Large intestine (tissue), 3 donors: ENCODE data around the gene U2AF2. TPM values are rescaled to one million over a fixed set of nuclear protein-coding genes. Genes with fewer than 3 reads are reported as not detected.

Experiments used
- DNase-seq, 2 donors: peaks; one replicate each; pipeline versions ENCODE4 v3.0.0 to v3.0.0-alpha.2; 2013
- H3K27ac ChIP-seq: one replicate; pipeline ENCODE4 v1.5.1; 2013; ENCODE audit warnings: low read length
- H3K27me3 ChIP-seq: 2 replicates; pipeline ENCODE4 v1.6.1; 2013; ENCODE audit warnings: low read length; ENCODE audit not compliant: control insufficient read depth, insufficient read depth
- H3K36me3 ChIP-seq: 2 replicates; pipeline ENCODE4 v1.6.1; 2013; ENCODE audit warnings: low read length; ENCODE audit not compliant: control insufficient read depth, insufficient read depth
- H3K4me1 ChIP-seq: one replicate; pipeline ENCODE4 v1.6.1; 2013; ENCODE audit warnings: low read length; ENCODE audit not compliant: control insufficient read depth, insufficient read depth
- H3K4me3 ChIP-seq: one replicate; pipeline ENCODE4 v1.5.1; 2013; ENCODE audit warnings: low read length
- H3K9me3 ChIP-seq: one replicate; pipeline ENCODE4 v1.6.1; 2013; ENCODE audit warnings: mild to moderate bottlenecking, low read depth, low read length, moderate library complexity; ENCODE audit not compliant: control insufficient read depth
- WGBS: methylation state at CpG from one replicate; pipeline ENCODE4 v1.1.5; 2013; ENCODE audit warnings: low lambda C conversion rate; ENCODE audit not compliant: insufficient coverage; 5-methylcytosine and 5-hydroxymethylcytosine counted together
- polyA plus RNA-seq: library from polyadenylated mRNA; unstranded; fragments of 120-200 nt; gene quantifications from one replicate; pipeline ENCODE4 v1.2.1, GENCODE V29; 2013

Gene U2AF2
- polyA plus RNA-seq, 1 donor = 167 TPM

GRCh38 chr19:55681131-55682092 is 26.6 kb downstream of the U2AF2 start:
- Histone ChIP-seq H3K9me3 (no peaks in the 10 kb centered on the region), H3K4me3 (no peak overlapping the region), H3K4me1 (peaks cover 53% of the 10 kb centered on the region), H3K36me3 (peaks cover 65% of the 10 kb centered on the region), H3K27ac (no peak overlapping the region), H3K27me3 (no peaks in the 10 kb centered on the region)
- no CpG with 5 or more reads among the region's 9 CpGs for WGBS
- no peak for DNase-seq

DNA sequence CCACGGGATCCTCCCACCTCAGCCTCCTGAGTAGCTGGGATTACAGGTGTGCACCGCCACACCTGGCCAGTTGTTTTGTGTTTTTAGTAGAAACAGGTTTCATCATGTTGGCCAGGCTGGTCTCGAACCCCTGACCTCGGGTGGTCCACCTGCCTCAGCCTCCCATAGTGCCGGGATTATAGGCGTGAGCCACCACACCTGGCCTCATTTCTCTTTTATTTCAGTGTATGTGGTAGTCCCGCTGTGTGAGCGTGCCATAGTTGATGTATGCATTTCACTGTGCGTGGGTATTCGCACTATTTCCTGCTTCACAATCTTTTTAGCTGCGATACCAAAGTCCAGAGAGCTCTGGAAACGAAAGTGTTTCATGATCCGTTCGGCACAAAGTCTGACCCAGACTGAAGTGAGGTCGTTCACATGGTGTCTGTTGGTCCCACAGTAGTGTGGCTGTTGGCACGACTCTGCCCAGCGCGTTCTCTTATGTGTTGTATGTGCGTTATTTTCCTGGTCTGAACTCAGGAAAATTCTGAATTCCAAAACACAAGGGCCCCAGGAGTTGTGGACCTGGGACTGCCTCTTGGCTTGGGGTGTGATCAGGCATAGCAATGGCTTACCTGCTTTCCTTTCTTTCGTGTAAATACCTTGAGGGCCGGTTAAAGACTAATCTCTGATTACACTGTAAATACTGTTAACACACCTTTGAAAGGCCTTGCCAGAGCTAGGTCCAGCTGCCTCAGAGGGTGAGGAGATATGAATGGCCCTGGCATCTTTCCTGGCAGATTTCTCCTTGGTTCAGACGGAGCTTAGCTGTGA is 28.8 kb downstream of the U2AF2 start:
- H3K9me3 ChIP-seq = no peaks in the 10 kb centered on the region
- 95% methylated on average over 3 of the region's 22 CpGs for WGBS
- H3K4me1 ChIP-seq = peaks cover 52% of the 10 kb centered on the region
- H3K27ac ChIP-seq = peak overlapping the region; percentile 95
- peak; percentile 84 to 97 for DNase-seq
- H3K36me3 ChIP-seq = peaks cover 56% of the 10 kb centered on the region
- no peaks in the 10 kb centered on the region for H3K27me3 ChIP-seq
- peak overlapping the region; percentile 3 for H3K4me3 ChIP-seq

GRCh38 chr19:55684946-55685681 is 30.3 kb downstream of the U2AF2 start:
- Histone ChIP-seq H3K4me3 (no peak overlapping the region), H3K4me1 (peaks cover 66% of the 10 kb centered on the region), H3K36me3 (peaks cover 56% of the 10 kb centered on the region), H3K9me3 (no peaks in the 10 kb centered on the region), H3K27me3 (no peaks in the 10 kb centered on the region), H3K27ac (peak overlapping the region; percentile 95)
- WGBS = no CpG with 5 or more reads among the region's 60 CpGs
- no peak for DNase-seq

DNA sequence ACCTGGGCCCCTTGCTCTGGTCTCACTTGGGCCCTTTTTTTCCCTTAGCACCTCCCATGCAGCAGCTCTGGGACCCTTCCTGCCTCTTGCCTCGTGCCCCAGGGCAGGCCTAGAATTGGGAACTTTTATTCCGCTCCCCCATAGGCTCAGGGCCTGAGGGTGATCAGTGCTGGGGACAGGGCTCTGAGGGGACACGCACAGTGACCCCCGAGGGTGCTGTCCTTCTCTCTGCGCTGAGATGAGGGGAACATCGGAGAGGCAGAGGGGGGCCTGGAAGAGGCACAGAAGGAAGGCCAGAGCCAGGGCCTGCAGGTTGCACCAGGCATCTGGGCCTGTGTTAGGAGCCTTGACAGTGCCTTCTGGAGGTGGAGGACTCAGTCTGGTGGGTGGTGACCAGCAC is 30.9 kb downstream of the U2AF2 start:
- Histone ChIP-seq H3K27me3 (no peaks in the 10 kb centered on the region), H3K36me3 (peaks cover 56% of the 10 kb centered on the region), H3K9me3 (no peaks in the 10 kb centered on the region), H3K27ac (peak overlapping the region; percentile 95), H3K4me3 (no peak overlapping the region), H3K4me1 (peaks cover 69% of the 10 kb centered on the region)
- DNase-seq = no peak
- no CpG with 5 or more reads among the region's 6 CpGs for WGBS

DNA sequence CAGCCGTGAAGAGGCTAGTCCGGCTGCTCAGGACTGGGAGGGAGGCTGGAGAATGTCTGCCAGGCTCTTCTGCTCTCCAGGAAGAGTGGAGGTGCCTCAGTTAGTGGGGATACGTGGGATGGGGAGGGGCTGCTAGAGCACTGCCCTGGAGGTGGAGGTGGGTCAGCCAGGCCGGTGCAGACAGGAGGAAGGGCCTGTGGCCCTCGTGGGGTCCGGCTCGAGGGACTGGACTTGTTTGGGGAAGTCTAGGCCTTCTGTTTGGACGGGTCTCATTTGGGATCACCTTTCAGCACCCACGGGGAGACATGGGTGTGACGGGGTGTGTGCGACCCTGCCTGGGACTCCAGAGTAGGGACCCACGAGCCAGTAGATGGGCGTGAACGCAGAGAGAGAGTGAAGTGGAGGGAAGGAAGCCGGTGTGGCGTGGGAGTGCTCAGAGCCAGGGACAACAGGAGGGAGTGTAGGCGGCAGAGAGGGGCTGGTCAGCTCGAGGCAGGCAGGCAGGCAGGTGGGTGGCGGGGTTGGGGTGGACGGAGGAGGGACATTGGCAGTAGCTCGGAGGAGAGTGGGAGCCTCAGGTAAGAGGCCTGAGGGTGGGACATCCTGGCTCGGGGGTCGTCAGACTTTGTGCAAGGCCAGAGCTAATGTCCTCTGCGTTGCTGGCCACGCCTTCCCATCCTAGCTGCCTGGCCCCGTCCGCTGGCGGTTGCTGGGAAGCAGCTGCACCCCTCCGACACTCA is 31.6 kb downstream of the U2AF2 start:
- H3K27ac ChIP-seq = peak overlapping the region; percentile 95
- no peak overlapping the region for H3K4me3 ChIP-seq
- no peaks in the 10 kb centered on the region for H3K27me3 ChIP-seq
- H3K36me3 ChIP-seq = peaks cover 56% of the 10 kb centered on the region
- peaks cover 69% of the 10 kb centered on the region for H3K4me1 ChIP-seq
- 92% methylated on average over 2 of the region's 29 CpGs for WGBS
- no peak for DNase-seq
- no peaks in the 10 kb centered on the region for H3K9me3 ChIP-seq

GRCh38 chr19:55687281-55688201 is 32.7 kb downstream of the U2AF2 start:
- Histone ChIP-seq H3K4me3 (no peak overlapping the region), H3K9me3 (no peaks in the 10 kb centered on the region), H3K27me3 (no peaks in the 10 kb centered on the region), H3K4me1 (peaks cover 69% of the 10 kb centered on the region), H3K36me3 (peaks cover 57% of the 10 kb centered on the region), H3K27ac (peak overlapping the region; percentile 95)
- no CpG with 5 or more reads among the region's 22 CpGs for WGBS
- peak; percentile 81 to 92 for DNase-seq

GRCh38 chr19:55688422-55689218 is 33.8 kb downstream of the U2AF2 start:
- peaks cover 64% of the 10 kb centered on the region for H3K4me1 ChIP-seq
- DNase-seq = peak; percentile 97 to 98
- no peak overlapping the region for H3K4me3 ChIP-seq
- peak overlapping the region; percentile 95 for H3K27ac ChIP-seq
- no CpG with 5 or more reads among the region's 27 CpGs for WGBS
- H3K9me3 ChIP-seq = peaks cover 4% of the 10 kb centered on the region
- H3K27me3 ChIP-seq = no peaks in the 10 kb centered on the region
- H3K36me3 ChIP-seq = peaks cover 68% of the 10 kb centered on the region

- H3K36me3 ChIP-seq = peaks cover 77% of the 10 kb centered on the region
- peaks cover 59% of the 10 kb centered on the region for H3K4me1 ChIP-seq
- no peaks in the 10 kb centered on the region for H3K27me3 ChIP-seq
- H3K9me3 ChIP-seq = peaks cover 4% of the 10 kb centered on the region
- no CpG with 5 or more reads among the region's 35 CpGs for WGBS
- peak overlapping the region; percentile 95 for H3K27ac ChIP-seq
- no peak overlapping the region for H3K4me3 ChIP-seq
- DNase-seq = no peak
Observed at GRCh38 chr19:55689411-55690108, 34.7 kb downstream of the U2AF2 start.
